ENCODE data around the gene GLRA1. TPM values are rescaled to one million over a fixed set of nuclear protein-coding genes. Genes with fewer than 3 reads are reported as not detected.

Gene GLRA1
- total RNA-seq, 4 donors from 2014 or later, result not detected

GRCh38 chr5:151873701-151874100 is 51.0 kb downstream of the GLRA1 start:
- no peak for TF ChIP-seq EP300 (IDR thresholded peaks at IDR 0.05)
- H3K27ac ChIP-seq (replicated peaks in 1 of 4), result no peak overlapping the region
- 90% methylated on average over 3 of the region's 3 CpGs for WGBS
- no peaks in the 10 kb centered on the region for H3K9me3 ChIP-seq
- H3K4me3 ChIP-seq, result no peak overlapping the region
- H3K36me3 ChIP-seq, result no peaks in the 10 kb centered on the region
- DNase-seq (ENCODE audit: extremely low spot score), result no peak
- H3K4me1 ChIP-seq, result no peaks in the 10 kb centered on the region
- intact Hi-C loops (cut with DNase I), result no loop called here
- H3K27me3 ChIP-seq, result no peaks in the 10 kb centered on the region

DNA sequence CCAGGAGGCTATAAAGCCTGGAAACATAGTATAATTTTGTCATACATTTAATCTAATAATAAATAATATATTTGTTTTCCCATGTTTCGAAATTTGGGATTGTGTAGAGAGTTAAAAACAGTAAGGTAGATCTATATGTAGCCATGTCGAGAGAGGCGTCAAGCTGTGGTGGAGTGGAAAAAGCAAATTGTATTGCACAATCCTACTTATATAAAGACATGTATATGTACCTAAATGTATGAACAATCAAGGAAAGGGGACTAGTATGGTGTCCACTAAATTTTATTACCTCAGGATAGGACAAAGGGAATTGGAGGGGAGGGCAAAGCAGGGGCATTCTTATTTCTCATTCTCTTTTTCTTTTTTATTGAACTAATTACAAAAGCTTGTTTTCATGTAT is 52.0 kb downstream of the GLRA1 start:
- intact Hi-C loops (cut with DNase I), result no loop called here

DNA sequence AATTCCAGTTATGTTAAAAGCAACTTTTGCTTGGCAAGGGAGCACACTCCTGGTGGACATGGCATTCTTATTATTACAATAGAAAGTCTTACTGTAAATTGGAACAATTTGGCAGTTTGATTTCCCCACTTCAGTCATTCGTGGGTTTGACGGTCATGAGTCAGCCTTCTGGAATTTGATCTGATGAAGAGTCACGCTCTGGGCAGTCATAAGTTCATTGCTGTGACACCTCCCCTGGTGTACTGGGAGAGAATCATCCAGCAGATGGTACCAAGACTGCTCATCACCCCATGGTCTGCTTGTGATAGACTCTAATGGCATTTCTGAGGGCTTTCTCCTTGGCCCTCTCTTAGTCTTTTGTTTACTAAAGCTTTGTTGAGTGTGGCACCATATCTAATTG is 53.8 kb downstream of the GLRA1 start:
- Histone ChIP-seq H3K36me3 (no peaks in the 10 kb centered on the region), H3K9me3 (no peaks in the 10 kb centered on the region), H3K4me1 (no peaks in the 10 kb centered on the region), H3K27me3 (no peaks in the 10 kb centered on the region), H3K27ac (replicated peaks in 1 of 4) (no peak overlapping the region), H3K4me3 (no peak overlapping the region)
- TF ChIP-seq POLR2A (IDR thresholded peaks at IDR 0.05; ENCODE audit: low read depth), result no peak
- TF ChIP-seq POLR2AphosphoS5 (IDR thresholded peaks at IDR 0.05), result no peak
- TF ChIP-seq, protein P1, sequence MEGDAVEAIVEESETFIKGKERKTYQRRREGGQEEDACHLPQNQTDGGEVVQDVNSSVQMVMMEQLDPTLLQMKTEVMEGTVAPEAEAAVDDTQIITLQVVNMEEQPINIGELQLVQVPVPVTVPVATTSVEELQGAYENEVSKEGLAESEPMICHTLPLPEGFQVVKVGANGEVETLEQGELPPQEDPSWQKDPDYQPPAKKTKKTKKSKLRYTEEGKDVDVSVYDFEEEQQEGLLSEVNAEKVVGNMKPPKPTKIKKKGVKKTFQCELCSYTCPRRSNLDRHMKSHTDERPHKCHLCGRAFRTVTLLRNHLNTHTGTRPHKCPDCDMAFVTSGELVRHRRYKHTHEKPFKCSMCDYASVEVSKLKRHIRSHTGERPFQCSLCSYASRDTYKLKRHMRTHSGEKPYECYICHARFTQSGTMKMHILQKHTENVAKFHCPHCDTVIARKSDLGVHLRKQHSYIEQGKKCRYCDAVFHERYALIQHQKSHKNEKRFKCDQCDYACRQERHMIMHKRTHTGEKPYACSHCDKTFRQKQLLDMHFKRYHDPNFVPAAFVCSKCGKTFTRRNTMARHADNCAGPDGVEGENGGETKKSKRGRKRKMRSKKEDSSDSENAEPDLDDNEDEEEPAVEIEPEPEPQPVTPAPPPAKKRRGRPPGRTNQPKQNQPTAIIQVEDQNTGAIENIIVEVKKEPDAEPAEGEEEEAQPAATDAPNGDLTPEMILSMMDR (IDR thresholded peaks at IDR 0.05), result no peak
- no peak for TF ChIP-seq EP300 (IDR thresholded peaks at IDR 0.05)
- intact Hi-C loops (cut with DNase I), result no loop called here
- DNase-seq (ENCODE audit: extremely low spot score), result no peak
- 87% methylated on average over 3 of the region's 3 CpGs for WGBS

More for the DNA sequence above, 52.0 kb downstream of the GLRA1 start:
- H3K9me3 ChIP-seq, result no peaks in the 10 kb centered on the region
- no peaks in the 10 kb centered on the region for H3K27me3 ChIP-seq
- no peak overlapping the region for H3K4me3 ChIP-seq
- no peaks in the 10 kb centered on the region for H3K36me3 ChIP-seq
- DNase-seq (ENCODE audit: extremely low spot score), result no peak
- no peak for TF ChIP-seq POLR2AphosphoS5 (IDR thresholded peaks at IDR 0.05)
- TF ChIP-seq, protein P1 (IDR thresholded peaks at IDR 0.05), result no peak
- TF ChIP-seq EP300 (IDR thresholded peaks at IDR 0.05), result no peak
- H3K27ac ChIP-seq (replicated peaks in 1 of 4), result no peak overlapping the region
- 90% methylated on average over 3 of the region's 3 CpGs for WGBS
- H3K4me1 ChIP-seq, result no peaks in the 10 kb centered on the region

DNA sequence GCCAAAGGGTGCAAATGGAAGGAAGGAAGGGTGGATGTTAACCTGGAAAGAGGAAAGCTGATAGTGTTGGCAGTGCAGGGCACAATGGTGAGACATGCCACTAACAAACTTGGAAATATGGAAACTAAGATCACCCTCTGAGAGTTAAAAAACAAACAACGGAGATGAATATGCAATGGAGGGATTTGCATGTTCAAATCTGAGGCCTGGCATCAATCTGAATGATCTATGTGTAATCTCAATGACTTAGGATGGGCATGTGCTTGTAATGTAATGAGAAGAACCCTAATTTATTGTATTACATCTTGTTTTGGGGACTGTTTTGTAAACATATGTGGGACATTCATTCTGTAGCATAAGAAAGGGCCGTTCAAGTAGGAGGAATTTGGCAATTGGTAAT is 54.4 kb downstream of the GLRA1 start:
- WGBS, result 80% methylated on average over 2 of the region's 2 CpGs
- H3K27ac ChIP-seq (replicated peaks in 1 of 4), result no peak overlapping the region
- intact Hi-C loops (cut with DNase I), result no loop called here
- H3K4me3 ChIP-seq, result no peak overlapping the region
- peaks cover 0 to under 1% (median 0%) of the 10 kb centered on the region in 4 donors for H3K4me1 ChIP-seq
- no peak for DNase-seq (ENCODE audit: extremely low spot score)
- H3K27me3 ChIP-seq, result no peaks in the 10 kb centered on the region
- TF ChIP-seq, protein P1 (IDR thresholded peaks at IDR 0.05), result no peak
- TF ChIP-seq POLR2AphosphoS5 (IDR thresholded peaks at IDR 0.05) (no peak), EP300 (IDR thresholded peaks at IDR 0.05) (no peak), POLR2A (IDR thresholded peaks at IDR 0.05; ENCODE audit: low read depth) (no peak)
- H3K36me3 ChIP-seq, result no peaks in the 10 kb centered on the region
- H3K9me3 ChIP-seq, result no peaks in the 10 kb centered on the region

DNA sequence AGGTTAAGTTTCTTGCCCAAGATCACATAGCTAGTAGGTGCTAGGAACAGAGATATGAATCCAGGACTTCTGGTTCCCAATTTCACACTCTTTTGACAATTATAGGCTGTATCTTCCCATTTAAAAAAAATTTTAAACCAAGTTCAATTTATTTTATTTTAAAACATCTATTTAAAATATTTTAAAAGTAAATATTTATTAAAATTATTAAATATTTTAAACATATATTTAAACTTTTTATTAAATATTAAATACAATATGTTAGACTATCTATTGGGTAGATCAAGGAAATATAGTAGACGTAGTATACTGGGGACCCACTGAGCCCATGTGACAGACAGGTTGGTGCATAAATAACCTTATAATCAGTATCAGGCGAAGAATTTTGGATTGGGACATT is 54.8 kb downstream of the GLRA1 start:
- WGBS, result 90% methylated on average over 2 of the region's 2 CpGs
- no peak overlapping the region for H3K4me3 ChIP-seq
- intact Hi-C loops (cut with DNase I), result no loop called here
- peaks cover 0 to 5% (median 0%) of the 10 kb centered on the region in 4 donors for H3K4me1 ChIP-seq
- no peak for DNase-seq (ENCODE audit: extremely low spot score)
- no peaks in the 10 kb centered on the region for H3K36me3 ChIP-seq
- H3K9me3 ChIP-seq, result no peaks in the 10 kb centered on the region
- H3K27ac ChIP-seq (replicated peaks in 1 of 4), result no peak overlapping the region
- no peaks in the 10 kb centered on the region for H3K27me3 ChIP-seq
- TF ChIP-seq, protein P1 (IDR thresholded peaks at IDR 0.05), result no peak
- TF ChIP-seq EP300 (IDR thresholded peaks at IDR 0.05) (no peak), POLR2AphosphoS5 (IDR thresholded peaks at IDR 0.05) (no peak), POLR2A (IDR thresholded peaks at IDR 0.05; ENCODE audit: low read depth) (no peak)

Data from esophagus muscularis mucosa (tissue), 4 donors.